Lower lobe of right lung (tissue), 2 donors: Measurements from ENCODE around the gene MYOG. TPM values are rescaled to one million over a fixed set of nuclear protein-coding genes. Genes with fewer than 3 reads are reported as not detected.

ENCODE experiments used
- ATAC-seq, 2 donors: fragments of 200-7000 bp; cut with Tn5 transposase; one replicate each; pipeline ENCODE4 v1.9.1; 2020 to 2022; ENCODE audit warnings: mild to moderate bottlenecking in 2 of 2, moderate library complexity in 2 of 2
- DNase-seq: peaks from one replicate; pipeline ENCODE4 v3.0.0-alpha.2; 2020
- H3K27ac ChIP-seq: fragments of 200-600 bp; one replicate; pipeline ENCODE4 v1.8.0; 2022
- H3K27me3 ChIP-seq: fragments of 200-600 bp; one replicate; pipeline ENCODE4 v1.8.0; 2022; ENCODE audit warnings: low read depth
- H3K36me3 ChIP-seq: fragments of 200-600 bp; one replicate; pipeline ENCODE4 v1.8.0; 2022; ENCODE audit warnings: mild to moderate bottlenecking
- H3K4me1 ChIP-seq: fragments of 200-600 bp; one replicate; pipeline ENCODE4 v1.8.0; 2022
- H3K4me3 ChIP-seq: fragments of 200-600 bp; one replicate; pipeline ENCODE4 v1.8.0; 2022; ENCODE audit warnings: mild to moderate bottlenecking
- H3K9me3 ChIP-seq: fragments of 200-600 bp; one replicate; pipeline ENCODE4 v1.8.0; 2022
- CTCF ChIP-seq: fragments of 200-600 bp; IDR thresholded peaks from one replicate; pipeline ENCODE4 v1.8.0; 2022; ENCODE audit warnings: antibody characterized with exemption, mild to moderate bottlenecking
- intact Hi-C: fragments of 100-400 bp; cut with DNase I; formaldehyde crosslinking; loops from one replicate; pipeline ENCODE4 v1.11.0; 2022
- total RNA-seq: library from RNA; stranded (reverse); fragmentation: NEBNext Ultra II Directional; extraction: Animal tissue kit (Norgen Biotek cat#: 25700); gene quantifications from one replicate; pipeline ENCODE4 v1.2.1, GENCODE V29; 2021
- donor health status: DM: no; HTN: yes; CAD: no; lungs with severe emphysema.

Gene MYOG
- total RNA-seq, 1 donor from 2014 or later = not detected

GRCh38 chr1:203044546-203045250 lies 41.1 kb downstream of the MYOG start:
- Histone ChIP-seq H3K27ac (no peak overlapping the region), H3K27me3 (no peaks in the 10 kb centered on the region), H3K36me3 (no peaks in the 10 kb centered on the region), H3K9me3 (no peaks in the 10 kb centered on the region), H3K4me1 (no peaks in the 10 kb centered on the region), H3K4me3 (no peak overlapping the region)
- no peak for TF ChIP-seq CTCF
- DNase-seq (no peak), ATAC-seq (no peak)
- intact Hi-C loops = no loop called here

- ATAC-seq (no peak), DNase-seq (no peak)
- Histone ChIP-seq H3K27ac (no peak overlapping the region), H3K36me3 (no peaks in the 10 kb centered on the region), H3K4me1 (no peaks in the 10 kb centered on the region), H3K9me3 (no peaks in the 10 kb centered on the region), H3K27me3 (no peaks in the 10 kb centered on the region), H3K4me3 (no peak overlapping the region)
- intact Hi-C loops = no loop called here
- TF ChIP-seq CTCF = no peak
These were observed 41.8 kb downstream of the MYOG start for GRCh38 chr1:203043830-203044545.

- Histone ChIP-seq H3K36me3 (no peaks in the 10 kb centered on the region), H3K4me1 (no peaks in the 10 kb centered on the region), H3K27ac (no peak overlapping the region), H3K4me3 (no peak overlapping the region), H3K9me3 (no peaks in the 10 kb centered on the region), H3K27me3 (peaks cover 5% of the 10 kb centered on the region)
- intact Hi-C loops = no loop called here
- DNase-seq (no peak), ATAC-seq (no peak)
- TF ChIP-seq CTCF = no peak
These were observed 44.4 kb downstream of the MYOG start for GRCh38 chr1:203041351-203041932.

GRCh38 chr1:203040513-203041275 lies 45.1 kb downstream of the MYOG start:
- no peaks in the 10 kb centered on the region for H3K36me3 ChIP-seq
- ATAC-seq = no peak
- no peak for DNase-seq
- peaks cover 5% of the 10 kb centered on the region for H3K27me3 ChIP-seq
- no peak overlapping the region for H3K4me3 ChIP-seq
- TF ChIP-seq CTCF = no peak
- no peaks in the 10 kb centered on the region for H3K4me1 ChIP-seq
- H3K9me3 ChIP-seq = no peaks in the 10 kb centered on the region
- intact Hi-C loops = no loop called here
- H3K27ac ChIP-seq = no peak overlapping the region
